CD4-positive, CD25-positive, alpha-beta regulatory T cell (primary cell): Measurements from ENCODE around the gene GRPEL2. TPM values are rescaled to one million over a fixed set of nuclear protein-coding genes. Genes with fewer than 3 reads are reported as not detected.
A peak's percentile ranks its signal among the peaks of the same experiment; 100 is the strongest.

Experiments
- ATAC-seq, 2 donors: fragments of 150-1000 bp; cut with Tn5 transposase; one replicate each; pipeline ENCODE4 v1.10.0; 2021; ENCODE audit warnings: low read depth in 2 of 2, moderate number of reproducible peaks in 2 of 2, moderate library complexity in 1 of 2
- DNase-seq, 3 donors: peaks; one replicate each; pipeline versions ENCODE4 v3.0.0 to v3.0.0-alpha.2; 2012 to 2022; ENCODE audit warnings: mixed read lengths in 1 of 3
- H3K27ac ChIP-seq: one replicate; pipeline ENCODE4 v1.7.0; 2013; ENCODE audit warnings: mild to moderate bottlenecking, low read length; ENCODE audit not compliant: insufficient read depth, poor library complexity, severe bottlenecking
- H3K27me3 ChIP-seq: one replicate; pipeline ENCODE4 v1.7.0; 2013; ENCODE audit warnings: low read length; ENCODE audit not compliant: control insufficient read depth, insufficient read depth
- H3K36me3 ChIP-seq: one replicate; pipeline ENCODE4 v1.7.0; 2013; ENCODE audit warnings: mild to moderate bottlenecking, low read length, moderate library complexity; ENCODE audit not compliant: control insufficient read depth, insufficient read depth
- H3K4me1 ChIP-seq: 2 replicates; pipeline ENCODE4 v1.7.0; 2013; ENCODE audit warnings: mild to moderate bottlenecking, low read length; ENCODE audit not compliant: insufficient read depth, control insufficient read depth, poor library complexity, severe bottlenecking
- H3K4me3 ChIP-seq: one replicate; pipeline ENCODE4 v1.7.0; 2013; ENCODE audit warnings: low read depth, mild to moderate bottlenecking, low read length, moderate library complexity
- H3K9me3 ChIP-seq, 2 experiments: 1 replicate in 1 of 2; 2 replicates in 1 of 2; pipeline ENCODE4 v1.7.0; 2013; ENCODE audit warnings: low read length in 2 of 2, mild to moderate bottlenecking in 1 of 2, moderate library complexity in 1 of 2; ENCODE audit not compliant: control insufficient read depth in 2 of 2
- H3K27ac Mint-ChIP-seq, 3 donors: one replicate each; pipeline ENCODE4 v1.8.0; 2020 to 2022; ENCODE audit warnings: mild to moderate bottlenecking in 3 of 3, mixed read lengths in 3 of 3, moderate library complexity in 2 of 3
- H3K27me3 Mint-ChIP-seq: one replicate; pipeline ENCODE4 v1.8.0; 2022; ENCODE audit warnings: mild to moderate bottlenecking, mixed read lengths
- H3K36me3 Mint-ChIP-seq: one replicate; pipeline ENCODE4 v1.8.0; 2020; ENCODE audit warnings: mixed read lengths
- H3K4me1 Mint-ChIP-seq, 4 donors: one replicate each; pipeline ENCODE4 v1.8.0; 2020 to 2022; ENCODE audit warnings: mixed read lengths in 4 of 4, mild to moderate bottlenecking in 1 of 4
- H3K4me3 Mint-ChIP-seq, 4 donors: one replicate each; pipeline ENCODE4 v1.8.0; 2020 to 2022; ENCODE audit warnings: mild to moderate bottlenecking in 4 of 4, mixed read lengths in 4 of 4, moderate library complexity in 3 of 4
- H3K9me3 Mint-ChIP-seq, 7 donors: one replicate each; pipeline ENCODE4 v1.8.0; 2020 to 2022; ENCODE audit warnings: mixed read lengths in 7 of 7, mild to moderate bottlenecking in 3 of 7, moderate library complexity in 2 of 7
- polyA plus RNA-seq, 4 donors: library from polyadenylated mRNA; unstranded; fragments of 300-500 nt; fragmentation: Illumina TruSeq; gene quantifications; one replicate each; pipeline ENCODE4 v1.2.3, GENCODE V29; 2021
- total RNA-seq: library from RNA; stranded (reverse); gene quantifications from one replicate; pipeline ENCODE4 v1.2.3, GENCODE V29; 2022

GRPEL2 gene
- total and polyA plus RNA-seq, 5 donors from 2014 or later: 11.0 to 25.9 (median 11.5) TPM

DNA sequence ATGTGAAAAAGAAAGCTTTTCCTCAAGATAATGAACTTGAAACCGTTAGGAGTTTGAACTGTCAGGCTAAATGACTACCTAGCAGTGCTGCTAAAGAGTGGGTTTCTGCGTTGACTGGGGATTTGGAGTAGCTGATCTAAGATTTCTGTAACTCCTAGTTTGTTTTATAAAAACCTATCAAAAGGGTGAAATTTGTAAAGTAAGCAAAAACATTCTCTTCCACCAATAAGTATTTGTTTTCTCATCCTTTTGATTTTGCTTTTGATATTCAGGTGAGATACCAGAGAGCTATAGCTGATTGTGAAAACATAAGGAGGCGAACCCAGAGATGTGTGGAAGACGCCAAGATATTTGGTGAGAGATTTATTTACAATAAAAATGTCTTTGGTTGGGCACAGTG is 4.1 kb downstream of the GRPEL2 start:
- no peaks in the 10 kb centered on the region for H3K9me3 ChIP-seq
- Mint-ChIP-seq H3K4me3 (peak overlapping the region; percentile 87 to 97 (median 94)), H3K36me3 (peaks cover 60% of the 10 kb centered on the region), H3K9me3 (peaks cover 0 to 2% (median 0%) of the 10 kb centered on the region in 7 donors), H3K27me3 (no peaks in the 10 kb centered on the region), H3K4me1 (peaks cover 34 to 85% (median 66%) of the 10 kb centered on the region in 4 donors), H3K27ac (peak overlapping the region; percentile 89 to 99 (median 93))
- H3K27ac ChIP-seq: peak overlapping the region; percentile 84
- peaks cover 54% of the 10 kb centered on the region for H3K36me3 ChIP-seq
- H3K27me3 ChIP-seq: no peaks in the 10 kb centered on the region
- peak overlapping the region; percentile 96 for H3K4me3 ChIP-seq
- DNase-seq: peak in 1 of 3 donors; percentile 22
- H3K4me1 ChIP-seq: peaks cover 89% of the 10 kb centered on the region
- ATAC-seq: no peak

DNA sequence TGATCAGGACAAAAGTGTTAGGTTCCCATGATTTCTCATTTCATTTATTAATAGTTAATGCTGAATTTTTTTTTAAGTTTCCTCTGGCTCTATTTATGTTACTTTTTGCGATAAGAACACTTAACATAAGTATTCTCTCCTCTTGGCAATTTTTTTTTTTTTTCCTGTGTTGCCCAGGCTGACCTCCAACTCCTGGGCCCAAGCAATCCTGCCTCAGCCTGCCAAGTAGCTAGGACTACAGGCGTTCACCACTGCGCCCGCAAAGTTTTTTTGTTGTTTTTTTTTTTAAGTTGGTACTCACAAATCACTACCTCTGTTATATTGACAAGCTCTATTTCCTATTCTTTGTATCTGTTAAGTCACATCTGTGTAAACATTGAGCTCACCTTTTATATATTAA is 6.9 kb downstream of the GRPEL2 start:
- no peaks in the 10 kb centered on the region for H3K9me3 ChIP-seq
- ATAC-seq (no peak), DNase-seq (no peak)
- H3K4me3 Mint-ChIP-seq: peak overlapping the region; percentile 42 to 91 (median 70)
- peak overlapping the region; percentile 9 for H3K27ac ChIP-seq
- peaks cover 70% of the 10 kb centered on the region for H3K36me3 Mint-ChIP-seq
- no peaks in the 10 kb centered on the region for H3K27me3 ChIP-seq
- peak overlapping the region; percentile 45 for H3K4me3 ChIP-seq
- H3K27me3 Mint-ChIP-seq: no peaks in the 10 kb centered on the region
- H3K36me3 ChIP-seq: peaks cover 70% of the 10 kb centered on the region
- H3K4me1 Mint-ChIP-seq: peaks cover 25 to 91% (median 67%) of the 10 kb centered on the region in 4 donors
- peaks cover 82% of the 10 kb centered on the region for H3K4me1 ChIP-seq
- H3K9me3 Mint-ChIP-seq: peaks cover 0 to 2% (median 0%) of the 10 kb centered on the region in 7 donors
- peak overlapping the region in 2 of 3 donors; percentile 9 to 36 for H3K27ac Mint-ChIP-seq

DNA sequence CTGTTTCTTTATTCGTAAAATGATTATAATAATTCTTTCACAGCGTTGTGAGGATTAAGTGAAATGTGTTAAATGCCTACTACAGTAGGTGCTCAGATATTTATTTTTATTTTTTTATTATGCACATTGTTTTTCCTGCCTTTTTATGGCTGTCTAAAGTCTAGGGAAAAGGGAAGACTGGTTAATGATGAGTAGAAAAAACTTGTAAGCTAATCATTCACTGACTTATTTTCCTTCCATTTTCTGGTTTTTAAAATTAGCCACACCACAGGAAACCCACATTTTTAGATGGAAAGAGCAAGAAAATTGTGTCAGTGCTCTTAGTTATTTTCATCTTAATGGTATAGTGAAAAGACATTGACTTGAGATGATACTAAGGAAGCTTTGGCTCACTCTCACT is 8.6 kb downstream of the GRPEL2 start:
- H3K4me1 ChIP-seq: peaks cover 77% of the 10 kb centered on the region
- Mint-ChIP-seq H3K4me1 (peaks cover 18 to 90% (median 67%) of the 10 kb centered on the region in 4 donors), H3K36me3 (peaks cover 55% of the 10 kb centered on the region)

GRCh38 chr5:149355688-149356087 is 10.4 kb downstream of the GRPEL2 start:
- Mint-ChIP-seq H3K36me3 (peaks cover 41% of the 10 kb centered on the region), H3K9me3 (peaks cover 0 to 3% (median 0%) of the 10 kb centered on the region in 7 donors), H3K27ac (peak overlapping the region in 2 of 3 donors; percentile 63 to 64), H3K4me3 (peak overlapping the region in 3 of 4 donors; percentile 13 to 50 (median 42)), H3K27me3 (no peaks in the 10 kb centered on the region), H3K4me1 (peaks cover 29 to 90% (median 70%) of the 10 kb centered on the region in 4 donors)
- no peak overlapping the region for H3K4me3 ChIP-seq
- peaks cover 52% of the 10 kb centered on the region for H3K36me3 ChIP-seq
- DNase-seq (peak in 1 of 3 donors; percentile 20), ATAC-seq (no peak)
- H3K4me1 ChIP-seq: peaks cover 77% of the 10 kb centered on the region
- H3K27me3 ChIP-seq: no peaks in the 10 kb centered on the region
- no peaks in the 10 kb centered on the region for H3K9me3 ChIP-seq
- peak overlapping the region; percentile 42 for H3K27ac ChIP-seq

More for the DNA sequence above, 8.6 kb downstream of the GRPEL2 start:
- peak overlapping the region; percentile 23 for H3K4me3 ChIP-seq
- DNase-seq (no peak), ATAC-seq (no peak)
- peak overlapping the region in 1 of 3 donors; percentile 33 for H3K27ac Mint-ChIP-seq
- H3K27me3 Mint-ChIP-seq: no peaks in the 10 kb centered on the region
- H3K4me3 Mint-ChIP-seq: peak overlapping the region in 3 of 4 donors; percentile 22 to 58 (median 30)
- no peaks in the 10 kb centered on the region for H3K9me3 ChIP-seq
- peaks cover 67% of the 10 kb centered on the region for H3K36me3 ChIP-seq
- H3K27ac ChIP-seq: peak overlapping the region; percentile 43
- peaks cover 0 to 3% (median 0%) of the 10 kb centered on the region in 7 donors for H3K9me3 Mint-ChIP-seq
- H3K27me3 ChIP-seq: no peaks in the 10 kb centered on the region

- Histone ChIP-seq H3K4me3 (peak overlapping the region; percentile 9), H3K4me1 (peaks cover 74% of the 10 kb centered on the region), H3K27me3 (no peaks in the 10 kb centered on the region), H3K9me3 (no peaks in the 10 kb centered on the region), H3K36me3 (peaks cover 45% of the 10 kb centered on the region), H3K27ac (peak overlapping the region; percentile 79)
- no peak for ATAC-seq
- peaks cover 35% of the 10 kb centered on the region for H3K36me3 Mint-ChIP-seq
- H3K27ac Mint-ChIP-seq: peak overlapping the region; percentile 63 to 88 (median 64)
- H3K4me1 Mint-ChIP-seq: peaks cover 32 to 92% (median 69%) of the 10 kb centered on the region in 4 donors
- peaks cover 0 to 3% (median 0%) of the 10 kb centered on the region in 7 donors for H3K9me3 Mint-ChIP-seq
- H3K4me3 Mint-ChIP-seq: peak overlapping the region; percentile 8 to 75 (median 46)
- no peaks in the 10 kb centered on the region for H3K27me3 Mint-ChIP-seq
- peak in 1 of 3 donors; percentile 27 for DNase-seq
These were observed 11.1 kb downstream of the GRPEL2 start for GRCh38 chr5:149356391-149356790.

DNA sequence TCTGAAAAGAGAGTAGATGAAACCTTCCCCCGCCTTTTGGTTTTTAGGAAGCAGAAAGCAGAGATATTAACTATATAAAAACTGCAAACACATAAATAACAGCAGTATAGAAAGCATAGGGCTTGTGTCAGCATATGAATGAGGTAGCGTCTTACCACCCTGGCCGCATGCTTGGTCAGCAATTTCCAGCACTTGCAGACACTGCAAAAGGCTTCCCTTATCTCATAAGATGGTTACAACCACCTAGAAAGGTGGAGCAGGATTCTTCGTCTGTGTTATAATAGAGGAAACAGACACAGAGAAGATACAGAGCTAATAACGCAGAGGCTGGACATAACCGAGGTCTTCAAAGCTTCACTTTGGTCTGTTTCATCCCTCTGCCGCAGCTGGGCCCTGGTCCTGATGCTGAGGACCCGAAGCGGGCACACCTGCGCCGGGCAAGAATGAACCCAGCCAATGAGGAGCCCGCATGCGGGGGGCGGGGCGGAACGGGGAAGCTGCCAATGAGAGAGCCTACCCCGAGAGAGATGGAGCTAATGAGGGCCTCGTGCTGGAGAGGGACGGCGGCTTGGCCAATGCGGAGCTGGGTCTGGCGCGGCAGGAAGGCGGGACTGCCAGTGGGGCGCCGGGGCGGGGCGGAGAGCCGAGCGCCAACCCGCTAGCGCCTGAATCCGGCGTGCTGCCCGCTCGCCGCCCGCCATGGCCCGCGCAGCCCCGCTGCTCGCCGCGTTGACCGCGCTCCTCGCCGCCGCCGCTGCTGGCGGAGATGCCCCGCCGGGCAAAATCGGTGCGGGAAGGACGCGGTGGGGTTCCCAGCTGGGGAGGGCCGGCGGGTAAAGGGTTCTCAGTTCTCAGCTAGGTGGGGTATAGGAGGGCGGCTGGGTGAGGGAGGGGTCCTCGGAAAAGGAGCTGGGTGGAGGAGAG is 12.3 kb downstream of the GRPEL2 start, which contains the start of gene PCYOX1L:
Gene PCYOX1L, plus strand, starts transcription at position 677 of the 924 bp plus-strand sequence. Its CDS starts 23 bp downstream, at position 700.
- Histone ChIP-seq H3K4me1 (peaks cover 62% of the 10 kb centered on the region), H3K27me3 (no peaks in the 10 kb centered on the region), H3K27ac (peak within 1 kb of the TSS; percentile 79), H3K9me3 (no peaks in the 10 kb centered on the region), H3K36me3 (peaks cover 33% of the 10 kb centered on the region), H3K4me3 (peak within 1 kb of the TSS; percentile 81)
- H3K4me3 Mint-ChIP-seq: peak within 1 kb of the TSS; percentile 93 to 96 (median 94)
- ATAC-seq: peak; percentile 99
- peaks cover 0 to 3% (median 0%) of the 10 kb centered on the region in 7 donors for H3K9me3 Mint-ChIP-seq
- peaks cover 26 to 85% (median 62%) of the 10 kb centered on the region in 4 donors for H3K4me1 Mint-ChIP-seq
- no peaks in the 10 kb centered on the region for H3K27me3 Mint-ChIP-seq
- peak; percentile 96 to 97 (median 97) for DNase-seq
- peaks cover 23% of the 10 kb centered on the region for H3K36me3 Mint-ChIP-seq
- H3K27ac Mint-ChIP-seq: peak within 1 kb of the TSS; percentile 91 to 96 (median 94)

DNA sequence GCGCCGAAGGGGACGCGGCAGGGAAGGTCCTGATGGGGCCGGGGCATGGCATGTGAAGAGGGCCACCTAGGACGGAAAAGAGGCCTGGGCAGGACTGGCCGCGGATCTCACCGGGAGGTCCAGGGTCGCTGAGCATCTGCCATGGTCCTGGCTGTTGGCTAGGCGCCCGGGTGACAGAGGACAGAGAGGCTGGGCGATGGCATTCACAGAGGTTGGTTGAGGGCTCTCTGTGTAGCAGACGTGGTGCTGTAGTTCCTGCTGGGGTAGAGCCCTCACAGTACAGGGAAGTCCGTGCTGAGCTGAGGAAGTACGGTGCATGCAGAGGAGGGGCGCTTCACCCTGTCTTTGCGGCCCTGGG is 13.0 kb downstream of the GRPEL2 start:
- peak; percentile 29 to 46 (median 34) for DNase-seq
- H3K4me3 Mint-ChIP-seq: peak overlapping the region; percentile 93 to 96 (median 94)
- peak overlapping the region; percentile 77 for H3K4me3 ChIP-seq
- peaks cover 21% of the 10 kb centered on the region for H3K36me3 Mint-ChIP-seq
- ATAC-seq: peak in 1 of 2 donors; percentile 11
- peaks cover 0 to 3% (median 0%) of the 10 kb centered on the region in 7 donors for H3K9me3 Mint-ChIP-seq
- H3K9me3 ChIP-seq: no peaks in the 10 kb centered on the region
- H3K36me3 ChIP-seq: peaks cover 27% of the 10 kb centered on the region
- peak overlapping the region; percentile 91 to 96 (median 94) for H3K27ac Mint-ChIP-seq
- peaks cover 56% of the 10 kb centered on the region for H3K4me1 ChIP-seq
- peak overlapping the region; percentile 79 for H3K27ac ChIP-seq
- H3K27me3 ChIP-seq: no peaks in the 10 kb centered on the region
- H3K27me3 Mint-ChIP-seq: no peaks in the 10 kb centered on the region
- H3K4me1 Mint-ChIP-seq: peaks cover 25 to 81% (median 63%) of the 10 kb centered on the region in 4 donors
